Ishikawa (cell line): ENCODE data around the gene SLC35G1.

Experiments used
- CEBPB ChIP-seq: IDR thresholded peaks from 2 replicates; pipeline ENCODE4 v1.6.1; 2012
- EP300 ChIP-seq: IDR thresholded peaks from 2 replicates; pipeline ENCODE4 v1.6.1; 2012; ENCODE audit warnings: borderline replicate concordance
- FOXM1 ChIP-seq: IDR thresholded peaks from 2 replicates; pipeline ENCODE4 v1.6.1; 2012; ENCODE audit warnings: low read depth, borderline replicate concordance
- TCF12 ChIP-seq: IDR thresholded peaks from 2 replicates; pipeline ENCODE4 v1.6.1; 2012; ENCODE audit warnings: low read depth
- USF1 ChIP-seq: IDR thresholded peaks from 2 replicates; pipeline ENCODE4 v1.6.1; 2012
- YY1 ChIP-seq: IDR thresholded peaks from 2 replicates; pipeline ENCODE4 v1.6.1; 2012; ENCODE audit warnings: low read depth

- no peak for TF ChIP-seq EP300
- no peak for TF ChIP-seq YY1
- TF ChIP-seq USF1 = no peak
- no peak for TF ChIP-seq CEBPB
- TF ChIP-seq FOXM1 = no peak
- no peak for TF ChIP-seq TCF12
Observed at GRCh38 chr10:93899109-93899508, 5.3 kb downstream of the SLC35G1 start.
